Keratinocyte (primary cell): ENCODE measurements around the gene TBL1XR1. TPM values are rescaled to one million over a fixed set of nuclear protein-coding genes. Genes with fewer than 3 reads are reported as not detected.

Experiments used
- DNase-seq: peaks from one replicate; pipeline ENCODE4 v3.0.0-alpha.2; 2011; ENCODE audit warnings: low read depth, missing footprints, low spot score
- FAIRE-seq: peaks from 2 replicates; lab custom pipeline; 2011; peaks lifted over from hg19 to GRCh38; lab: Jason Lieb, UNC
- H2AFZ ChIP-seq: 2 replicates; pipeline ENCODE4 v1.6.0; 2012; ENCODE audit warnings: low read length, control low read depth, inconsistent platforms; ENCODE audit not compliant: control insufficient read depth
- H3K27ac ChIP-seq: 2 replicates; pipeline ENCODE4 v1.5.1; 2011; ENCODE audit warnings: low read length; ENCODE audit not compliant: control insufficient read depth, insufficient read depth
- H3K27me3 ChIP-seq: 3 replicates; pipeline ENCODE4 v1.6.0; 2011; ENCODE audit warnings: low read length; ENCODE audit not compliant: control insufficient read depth, insufficient read depth; ENCODE audit errors: extremely low read depth
- H3K36me3 ChIP-seq, 2 experiments: 2 replicates in 1 of 2; 3 replicates in 1 of 2; pipeline ENCODE4 v1.5.1; 2011; ENCODE audit warnings: low read length in 2 of 2, mild to moderate bottlenecking in 1 of 2; ENCODE audit not compliant: control insufficient read depth in 2 of 2, insufficient read depth in 2 of 2; ENCODE audit errors: extremely low read depth in 1 of 2
- H3K4me1 ChIP-seq: 3 replicates; pipeline ENCODE4 v1.5.1; 2011; ENCODE audit warnings: low read length; ENCODE audit not compliant: control insufficient read depth, insufficient read depth; ENCODE audit errors: extremely low read depth
- H3K4me2 ChIP-seq: 3 replicates; pipeline ENCODE4 v1.6.0; 2011; ENCODE audit warnings: low read depth, low read length; ENCODE audit not compliant: control insufficient read depth, insufficient read depth; ENCODE audit errors: extremely low read depth
- H3K4me3 ChIP-seq, 3 experiments: fragments of 200-600 bp in 1 of 3; sonication (generic) in 1 of 3; 2 replicates in 2 of 3; 3 replicates in 1 of 3; pipeline ENCODE4 v1.5.1; 2011 to 2016; ENCODE audit warnings: low read length in 3 of 3, mild to moderate bottlenecking in 3 of 3, control low read depth in 2 of 3, inconsistent platforms in 1 of 3, low read depth in 1 of 3, mixed read lengths in 1 of 3, mixed run types in 1 of 3, moderate library complexity in 1 of 3; ENCODE audit not compliant: control insufficient read depth in 2 of 3, insufficient read depth in 2 of 3; ENCODE audit errors: extremely low read depth in 1 of 3
- H3K79me2 ChIP-seq: 2 replicates; pipeline ENCODE4 v1.6.0; 2012; ENCODE audit warnings: low read length; ENCODE audit not compliant: control insufficient read depth, insufficient read depth
- H3K9ac ChIP-seq: 3 replicates; pipeline ENCODE4 v1.6.0; 2011; ENCODE audit warnings: low read length; ENCODE audit not compliant: control insufficient read depth, insufficient read depth; ENCODE audit errors: extremely low read depth
- H3K9me1 ChIP-seq: 3 replicates; pipeline ENCODE4 v1.6.0; 2011; ENCODE audit warnings: low read length; ENCODE audit not compliant: control insufficient read depth, insufficient read depth; ENCODE audit errors: extremely low read depth
- H3K9me3 ChIP-seq: 2 replicates; pipeline ENCODE4 v1.5.1; 2012; ENCODE audit warnings: low read depth, low read length; ENCODE audit not compliant: control insufficient read depth
- H4K20me1 ChIP-seq: 3 replicates; pipeline ENCODE4 v1.6.0; 2011; ENCODE audit warnings: low read length; ENCODE audit not compliant: control insufficient read depth, insufficient read depth; ENCODE audit errors: extremely low read depth
- EZH2 ChIP-seq: IDR thresholded peaks from one replicate; pipeline ENCODE4 v1.6.1; 2012; ENCODE audit warnings: inconsistent platforms, mild to moderate bottlenecking, low read length, moderate library complexity
- dilution Hi-C: fragments of 300-500 bp; cut with MboI; formaldehyde crosslinking; loops from one replicate; pipeline ENCODE4 v1.7.0; 2020; ENCODE audit warnings: low sequenced_read_pairs; ENCODE audit not compliant: extremely low pct_ligation_motif_present
- polyA plus RNA-seq, 5 experiments: library from polyadenylated mRNA; depleted of rRNA in 3 of 5; stranded (reverse) in 3 of 5; stranded (forward) in 1 of 5; unstranded in 1 of 5; fragments of >200 nt; gene quantifications; 1 replicate in 1 of 5; 2 replicates in 3 of 5; 3 replicates in 1 of 5; pipeline versions ENCODE4 v1.2.1 to v1.2.3, GENCODE V29; 2011 to 2012; ENCODE audit warnings: missing spikeins in 2 of 5, low read depth in 1 of 5, low replicate concordance in 1 of 5
- TF ChIP-seq, protein P1 (sequence below), 3 experiments: IDR thresholded peaks in 1 of 3; conservative IDR thresholded peaks in 1 of 3; optimal IDR thresholded peaks in 1 of 3; 2 replicates in 2 of 3; 3 replicates in 1 of 3; pipeline versions ENCODE3 to v1.5.1; 2011; ENCODE audit warnings: low read length in 3 of 3, mild to moderate bottlenecking in 3 of 3, moderate library complexity in 2 of 3, control low read depth in 1 of 3, inconsistent platforms in 1 of 3; ENCODE audit not compliant: insufficient read depth in 2 of 3; ENCODE audit errors: extremely low read depth in 1 of 3

TBL1XR1 gene
- polyA plus RNA-seq, 1 donor (not counting 4 experiments of a cell fraction or from before 2014, with no cell fraction given) = 169 TPM

DNA sequence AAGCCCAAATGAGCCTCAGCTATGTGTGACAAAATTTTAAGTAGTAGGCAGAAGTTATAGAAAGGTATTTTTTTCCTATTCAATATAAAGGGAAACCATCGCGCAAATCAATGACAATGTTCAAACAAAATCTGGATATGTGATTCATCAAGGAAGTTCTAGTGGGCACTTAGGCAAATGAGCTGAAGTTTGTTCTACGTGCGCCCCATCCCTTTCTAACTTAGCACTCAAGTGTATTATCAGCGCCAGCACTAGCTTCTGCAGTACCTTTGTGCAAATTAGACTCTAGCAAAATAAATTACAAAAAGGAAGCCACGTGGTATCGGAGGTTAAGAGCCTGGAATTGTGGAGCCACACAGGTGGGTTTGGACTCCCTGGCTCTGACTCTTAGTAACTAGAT lies 91.1 kb downstream of the TBL1XR1 start:
- no peaks in the 10 kb centered on the region for H3K27me3 ChIP-seq
- peaks cover 12% of the 10 kb centered on the region for H3K4me1 ChIP-seq
- H3K4me2 ChIP-seq = no peak overlapping the region
- no peak overlapping the region for H3K9ac ChIP-seq
- peaks cover 3% of the 10 kb centered on the region for H3K9me1 ChIP-seq
- peaks cover 97% of the 10 kb centered on the region for H3K79me2 ChIP-seq
- H2AFZ ChIP-seq = no peak overlapping the region
- peaks cover 5% of the 10 kb centered on the region for H4K20me1 ChIP-seq
- no peak for DNase-seq
- TF ChIP-seq, protein P1, sequence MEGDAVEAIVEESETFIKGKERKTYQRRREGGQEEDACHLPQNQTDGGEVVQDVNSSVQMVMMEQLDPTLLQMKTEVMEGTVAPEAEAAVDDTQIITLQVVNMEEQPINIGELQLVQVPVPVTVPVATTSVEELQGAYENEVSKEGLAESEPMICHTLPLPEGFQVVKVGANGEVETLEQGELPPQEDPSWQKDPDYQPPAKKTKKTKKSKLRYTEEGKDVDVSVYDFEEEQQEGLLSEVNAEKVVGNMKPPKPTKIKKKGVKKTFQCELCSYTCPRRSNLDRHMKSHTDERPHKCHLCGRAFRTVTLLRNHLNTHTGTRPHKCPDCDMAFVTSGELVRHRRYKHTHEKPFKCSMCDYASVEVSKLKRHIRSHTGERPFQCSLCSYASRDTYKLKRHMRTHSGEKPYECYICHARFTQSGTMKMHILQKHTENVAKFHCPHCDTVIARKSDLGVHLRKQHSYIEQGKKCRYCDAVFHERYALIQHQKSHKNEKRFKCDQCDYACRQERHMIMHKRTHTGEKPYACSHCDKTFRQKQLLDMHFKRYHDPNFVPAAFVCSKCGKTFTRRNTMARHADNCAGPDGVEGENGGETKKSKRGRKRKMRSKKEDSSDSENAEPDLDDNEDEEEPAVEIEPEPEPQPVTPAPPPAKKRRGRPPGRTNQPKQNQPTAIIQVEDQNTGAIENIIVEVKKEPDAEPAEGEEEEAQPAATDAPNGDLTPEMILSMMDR (optimal IDR thresholded peaks at IDR 0.05 in 1 of 3, IDR thresholded peaks at IDR 0.05 in 1 of 3, conservative IDR thresholded peaks at IDR 0.05 in 1 of 3; ENCODE audit: extremely low read depth in 1 of 3, insufficient read depth in 2 of 3, low read length in 3 of 3) = no peak
- no peak for TF ChIP-seq EZH2
- no peak overlapping the region for H3K27ac ChIP-seq
- FAIRE-seq = no peak
- H3K36me3 ChIP-seq = no peaks in the 10 kb centered on the region
- dilution Hi-C loops = no loop called here
- H3K4me3 ChIP-seq = no peak overlapping the region
- H3K9me3 ChIP-seq = no peaks in the 10 kb centered on the region

DNA sequence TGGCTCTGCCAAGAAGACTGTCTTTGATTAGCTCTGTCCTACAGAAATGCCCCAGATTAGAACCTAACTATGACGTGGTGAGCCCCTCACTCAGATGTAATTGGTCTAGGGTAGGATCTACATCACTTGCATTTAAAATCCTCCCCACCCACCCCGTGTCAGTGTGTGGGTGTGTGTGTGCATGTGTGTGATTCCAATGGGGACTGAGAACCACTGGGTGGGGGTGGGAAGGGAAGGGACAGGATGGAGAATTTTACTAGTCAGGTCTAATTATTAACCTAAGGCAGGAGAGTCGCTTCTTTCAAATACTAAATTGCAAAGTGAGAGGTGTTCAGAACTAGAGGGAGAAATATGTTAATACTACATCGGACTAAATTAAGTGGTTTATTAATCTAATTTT lies 91.7 kb downstream of the TBL1XR1 start:
- H3K4me2 ChIP-seq = no peak overlapping the region
- no peak overlapping the region for H2AFZ ChIP-seq
- dilution Hi-C loops = no loop called here
- H3K36me3 ChIP-seq = no peaks in the 10 kb centered on the region
- no peak overlapping the region for H3K27ac ChIP-seq
- FAIRE-seq (no peak), DNase-seq (no peak)
- no peaks in the 10 kb centered on the region for H3K27me3 ChIP-seq
- H3K79me2 ChIP-seq = peaks cover 97% of the 10 kb centered on the region
- H4K20me1 ChIP-seq = no peaks in the 10 kb centered on the region
- H3K4me3 ChIP-seq = no peak overlapping the region
- no peak overlapping the region for H3K9ac ChIP-seq
- no peaks in the 10 kb centered on the region for H3K9me1 ChIP-seq
- peaks cover 7% of the 10 kb centered on the region for H3K4me1 ChIP-seq
- H3K9me3 ChIP-seq = no peaks in the 10 kb centered on the region
- TF ChIP-seq, protein P1 (optimal IDR thresholded peaks at IDR 0.05 in 1 of 3, IDR thresholded peaks at IDR 0.05 in 1 of 3, conservative IDR thresholded peaks at IDR 0.05 in 1 of 3; ENCODE audit: extremely low read depth in 1 of 3, insufficient read depth in 2 of 3, low read length in 3 of 3) = no peak
- TF ChIP-seq EZH2 = no peak
